ENCODE measurements around the gene CRHBP.

CRHBP gene

GRCh38 chr5:77008413-77008812 is 55.6 kb downstream of the CRHBP start:
- no peaks in the 10 kb centered on the region for H3K4me1 ChIP-seq (ENCODE audit: control extremely low read depth in 1 of 4, control insufficient read depth in 4 of 4, insufficient read depth in 4 of 4, low read length in 3 of 4)
- ChIA-PET POLR2A (interaction anchor here (0.6 kb wide), 1 partner anchor 22 kb away, joined by 3 read pairs; no protein-coding TSS in a partner anchor), CTCF (interaction anchor here (1.2 kb wide), 1 partner anchor 9 kb away, joined by 3 read pairs; no protein-coding TSS in a partner anchor)
- no peak for DNase-seq
- WGBS (ENCODE audit: insufficient coverage): 100% methylated on average over 2 of the region's 3 CpGs
- no peaks in the 10 kb centered on the region for H3K36me3 ChIP-seq (ENCODE audit: control insufficient read depth in 4 of 4, insufficient read depth in 4 of 4, low read length in 3 of 4)
- no peak overlapping the region for H3K4me3 ChIP-seq (ENCODE audit: control insufficient read depth in 1 of 7, extremely low read depth in 1 of 7, insufficient read depth in 4 of 7, low read depth in 2 of 7, low read length in 6 of 7)
- H3K9me3 ChIP-seq (ENCODE audit: control extremely low read depth in 1 of 5, control insufficient read depth in 4 of 5, insufficient read depth in 2 of 5, low read depth in 1 of 5, low read length in 4 of 5): no peaks in the 10 kb centered on the region
- no peak overlapping the region for H3K27ac ChIP-seq (ENCODE audit: insufficient read depth in 1 of 2, low read depth in 1 of 2, low read length in 2 of 2, poor library complexity in 1 of 2, severe bottlenecking in 2 of 2)
- no peaks in the 10 kb centered on the region for H3K27me3 ChIP-seq (replicated peaks in 2 of 5; ENCODE audit: control insufficient read depth in 4 of 5, insufficient read depth in 5 of 5, low read length in 4 of 5)

GRCh38 chr5:77010243-77010642 is 57.4 kb downstream of the CRHBP start:
- WGBS (ENCODE audit: insufficient coverage): 100% methylated on average over 1 of the region's 5 CpGs
- ChIA-PET POLR2A (no interaction called here), CTCF (interaction anchor here (1.4 to 1.9 kb wide), 2 partner anchors 20 to 139 kb away, joined by 4 to 5 read pairs; no protein-coding TSS in a partner anchor)
- Histone ChIP-seq H3K4me3 (ENCODE audit: control insufficient read depth in 1 of 7, extremely low read depth in 1 of 7, insufficient read depth in 4 of 7, low read depth in 2 of 7, low read length in 6 of 7) (no peak overlapping the region), H3K36me3 (ENCODE audit: control insufficient read depth in 4 of 4, insufficient read depth in 4 of 4, low read length in 3 of 4) (no peaks in the 10 kb centered on the region), H3K9me3 (ENCODE audit: control extremely low read depth in 1 of 5, control insufficient read depth in 4 of 5, insufficient read depth in 2 of 5, low read depth in 1 of 5, low read length in 4 of 5) (no peaks in the 10 kb centered on the region), H3K4me1 (ENCODE audit: control extremely low read depth in 1 of 4, control insufficient read depth in 4 of 4, insufficient read depth in 4 of 4, low read length in 3 of 4) (no peaks in the 10 kb centered on the region), H3K27me3 (replicated peaks in 2 of 5; ENCODE audit: control insufficient read depth in 4 of 5, insufficient read depth in 5 of 5, low read length in 4 of 5) (no peaks in the 10 kb centered on the region), H3K27ac (ENCODE audit: insufficient read depth in 1 of 2, low read depth in 1 of 2, low read length in 2 of 2, poor library complexity in 1 of 2, severe bottlenecking in 2 of 2) (no peak overlapping the region)
- no peak for DNase-seq

GRCh38 chr5:77011498-77011897 is 58.7 kb downstream of the CRHBP start:
- Histone ChIP-seq H3K27me3 (replicated peaks in 2 of 5; ENCODE audit: control insufficient read depth in 4 of 5, insufficient read depth in 5 of 5, low read length in 4 of 5) (no peaks in the 10 kb centered on the region), H3K9me3 (ENCODE audit: control extremely low read depth in 1 of 5, control insufficient read depth in 4 of 5, insufficient read depth in 2 of 5, low read depth in 1 of 5, low read length in 4 of 5) (no peaks in the 10 kb centered on the region), H3K27ac (ENCODE audit: insufficient read depth in 1 of 2, low read depth in 1 of 2, low read length in 2 of 2, poor library complexity in 1 of 2, severe bottlenecking in 2 of 2) (no peak overlapping the region), H3K4me1 (ENCODE audit: control extremely low read depth in 1 of 4, control insufficient read depth in 4 of 4, insufficient read depth in 4 of 4, low read length in 3 of 4) (no peaks in the 10 kb centered on the region), H3K4me3 (ENCODE audit: control insufficient read depth in 1 of 7, extremely low read depth in 1 of 7, insufficient read depth in 4 of 7, low read depth in 2 of 7, low read length in 6 of 7) (no peak overlapping the region), H3K36me3 (ENCODE audit: control insufficient read depth in 4 of 4, insufficient read depth in 4 of 4, low read length in 3 of 4) (no peaks in the 10 kb centered on the region)
- ChIA-PET POLR2A (no interaction called here), CTCF (interaction anchor here (1.3 to 1.9 kb wide), 3 partner anchors 22 to 141 kb away, joined by 3 to 5 read pairs (median 4); no protein-coding TSS in a partner anchor)
- WGBS (ENCODE audit: insufficient coverage): 89% methylated on average over 3 of the region's 5 CpGs
- DNase-seq: no peak

- Histone ChIP-seq H3K9me3 (ENCODE audit: control extremely low read depth in 1 of 5, control insufficient read depth in 4 of 5, insufficient read depth in 2 of 5, low read depth in 1 of 5, low read length in 4 of 5) (no peaks in the 10 kb centered on the region), H3K27me3 (replicated peaks in 2 of 5; ENCODE audit: control insufficient read depth in 4 of 5, insufficient read depth in 5 of 5, low read length in 4 of 5) (no peaks in the 10 kb centered on the region), H3K36me3 (ENCODE audit: control insufficient read depth in 4 of 4, insufficient read depth in 4 of 4, low read length in 3 of 4) (no peaks in the 10 kb centered on the region), H3K4me1 (ENCODE audit: control extremely low read depth in 1 of 4, control insufficient read depth in 4 of 4, insufficient read depth in 4 of 4, low read length in 3 of 4) (no peaks in the 10 kb centered on the region), H3K4me3 (ENCODE audit: control insufficient read depth in 1 of 7, extremely low read depth in 1 of 7, insufficient read depth in 4 of 7, low read depth in 2 of 7, low read length in 6 of 7) (no peak overlapping the region), H3K27ac (ENCODE audit: insufficient read depth in 1 of 2, low read depth in 1 of 2, low read length in 2 of 2, poor library complexity in 1 of 2, severe bottlenecking in 2 of 2) (no peak overlapping the region)
- ChIA-PET CTCF (interaction anchor here (0.5 to 1.5 kb wide), 4 partner anchors 12 to 101 kb away, joined by 3 to 4 read pairs (median 3); no protein-coding TSS in a partner anchor), POLR2A (no interaction called here)
- 100% methylated on average over 2 of the region's 2 CpGs for WGBS (ENCODE audit: insufficient coverage)
- no peak for DNase-seq
Observed at GRCh38 chr5:77012601-77013000, 59.8 kb downstream of the CRHBP start.

- H3K4me3 ChIP-seq (ENCODE audit: control insufficient read depth in 1 of 7, extremely low read depth in 1 of 7, insufficient read depth in 4 of 7, low read depth in 2 of 7, low read length in 6 of 7): no peak overlapping the region
- H3K27ac ChIP-seq (ENCODE audit: insufficient read depth in 1 of 2, low read depth in 1 of 2, low read length in 2 of 2, poor library complexity in 1 of 2, severe bottlenecking in 2 of 2): no peak overlapping the region
- ChIA-PET POLR2A (interaction anchor here (0.5 to 1.1 kb wide), 2 partner anchors 35 to 65 kb away, joined by 3 read pairs; no protein-coding TSS in a partner anchor), CTCF (interaction anchor here (0.8 to 3.9 kb wide), 31 partner anchors 9 to 416 kb away, joined by 3 to 59 read pairs (median 4); partner anchors contain the start of gene AGGF1)
- 4% methylated on average over 2 of the region's 3 CpGs for WGBS (ENCODE audit: insufficient coverage)
- H3K27me3 ChIP-seq (replicated peaks in 2 of 5; ENCODE audit: control insufficient read depth in 4 of 5, insufficient read depth in 5 of 5, low read length in 4 of 5): no peaks in the 10 kb centered on the region
- peak; percentile 83 to 90 (median 88) for DNase-seq
- no peaks in the 10 kb centered on the region for H3K9me3 ChIP-seq (ENCODE audit: control extremely low read depth in 1 of 5, control insufficient read depth in 4 of 5, insufficient read depth in 2 of 5, low read depth in 1 of 5, low read length in 4 of 5)
- no peaks in the 10 kb centered on the region for H3K4me1 ChIP-seq (ENCODE audit: control extremely low read depth in 1 of 4, control insufficient read depth in 4 of 4, insufficient read depth in 4 of 4, low read length in 3 of 4)
- H3K36me3 ChIP-seq (ENCODE audit: control insufficient read depth in 4 of 4, insufficient read depth in 4 of 4, low read length in 3 of 4): no peaks in the 10 kb centered on the region
Observed at GRCh38 chr5:77015938-77016569, 63.2 kb downstream of the CRHBP start.

GRCh38 chr5:77016962-77017361 is 64.1 kb downstream of the CRHBP start:
- no peaks in the 10 kb centered on the region for H3K27me3 ChIP-seq (replicated peaks in 2 of 5; ENCODE audit: control insufficient read depth in 4 of 5, insufficient read depth in 5 of 5, low read length in 4 of 5)
- H3K27ac ChIP-seq (ENCODE audit: insufficient read depth in 1 of 2, low read depth in 1 of 2, low read length in 2 of 2, poor library complexity in 1 of 2, severe bottlenecking in 2 of 2): no peak overlapping the region
- H3K4me1 ChIP-seq (ENCODE audit: control extremely low read depth in 1 of 4, control insufficient read depth in 4 of 4, insufficient read depth in 4 of 4, low read length in 3 of 4): no peaks in the 10 kb centered on the region
- ChIA-PET POLR2A (no interaction called here), CTCF (interaction anchor here (0.7 to 3.9 kb wide), 29 partner anchors 8 to 312 kb away, joined by 3 to 59 read pairs (median 4); partner anchors contain the start of gene AGGF1)
- no peaks in the 10 kb centered on the region for H3K9me3 ChIP-seq (ENCODE audit: control extremely low read depth in 1 of 5, control insufficient read depth in 4 of 5, insufficient read depth in 2 of 5, low read depth in 1 of 5, low read length in 4 of 5)
- H3K4me3 ChIP-seq (ENCODE audit: control insufficient read depth in 1 of 7, extremely low read depth in 1 of 7, insufficient read depth in 4 of 7, low read depth in 2 of 7, low read length in 6 of 7): no peak overlapping the region
- no peaks in the 10 kb centered on the region for H3K36me3 ChIP-seq (ENCODE audit: control insufficient read depth in 4 of 4, insufficient read depth in 4 of 4, low read length in 3 of 4)
- no CpG with 5 or more reads among the region's 1 CpG for WGBS (ENCODE audit: insufficient coverage)
- no peak for DNase-seq

- H3K27me3 ChIP-seq (replicated peaks in 2 of 5; ENCODE audit: control insufficient read depth in 4 of 5, insufficient read depth in 5 of 5, low read length in 4 of 5): no peaks in the 10 kb centered on the region
- H3K9me3 ChIP-seq (ENCODE audit: control extremely low read depth in 1 of 5, control insufficient read depth in 4 of 5, insufficient read depth in 2 of 5, low read depth in 1 of 5, low read length in 4 of 5): no peaks in the 10 kb centered on the region
- no peak for DNase-seq
- POLR2A ChIA-PET: no interaction called here
- H3K4me3 ChIP-seq (ENCODE audit: control insufficient read depth in 1 of 7, extremely low read depth in 1 of 7, insufficient read depth in 4 of 7, low read depth in 2 of 7, low read length in 6 of 7): no peak overlapping the region
- no peaks in the 10 kb centered on the region for H3K4me1 ChIP-seq (ENCODE audit: control extremely low read depth in 1 of 4, control insufficient read depth in 4 of 4, insufficient read depth in 4 of 4, low read length in 3 of 4)
- H3K27ac ChIP-seq (ENCODE audit: insufficient read depth in 1 of 2, low read depth in 1 of 2, low read length in 2 of 2, poor library complexity in 1 of 2, severe bottlenecking in 2 of 2): no peak overlapping the region
- no peaks in the 10 kb centered on the region for H3K36me3 ChIP-seq (ENCODE audit: control insufficient read depth in 4 of 4, insufficient read depth in 4 of 4, low read length in 3 of 4)
- no CpG with 5 or more reads among the region's 4 CpGs for WGBS (ENCODE audit: insufficient coverage)
- CTCF ChIA-PET: interaction anchor here (0.7 to 3.9 kb wide), 9 partner anchors 9 to 149 kb away, joined by 3 to 59 read pairs (median 5); no protein-coding TSS in a partner anchor
Observed at GRCh38 chr5:77017668-77018067, 64.8 kb downstream of the CRHBP start.
